GM12878 (cell line): ENCODE data around the gene TREM1. TPM values are rescaled to one million over a fixed set of nuclear protein-coding genes. Genes with fewer than 3 reads are reported as not detected.

Experiments used
- ATAC-seq: fragments of 200-7000 bp; cut with Tn5 transposase; 3 replicates; pipeline ENCODE4 v1.9.1; 2020; ENCODE audit warnings: mild to moderate bottlenecking, moderate library complexity
- BruUV-seq: library from RNA; stranded (reverse); fragments of 400-500 nt; replicated peaks from 2 replicates; lab custom pipeline; 2021; lab: Mats Ljungman, UMichigan
- CTCF ChIA-PET: fragments of 300-600 bp; sonication (Branson Sonifier 250); formaldehyde crosslinking; extraction: SDS; loops from one replicate; lab custom pipeline; 2021; ENCODE audit warnings: inconsistent platforms; lab: Yijun Ruan, JAX
- POLR2A ChIA-PET: fragments of 350-600 bp; formaldehyde crosslinking; extraction: SDS; loops from one replicate; lab custom pipeline; 2021; ENCODE audit warnings: inconsistent platforms; lab: Charles Lee
- RAD21 ChIA-PET: fragments of 300-600 bp; sonication (Branson Sonifier 250); formaldehyde crosslinking; loops from one replicate; lab custom pipeline; 2023; ENCODE audit warnings: antibody characterized with exemption; ENCODE audit not compliant: unreplicated experiment; lab: Charles Lee
- SMC1A ChIA-PET: fragments of 300-600 bp; sonication (Branson Sonifier 250); formaldehyde crosslinking; loops from one replicate; lab custom pipeline; 2023; ENCODE audit not compliant: unreplicated experiment, uncharacterized antibody; lab: Charles Lee
- DNase-seq: peaks from one replicate; pipeline ENCODE4 v3.0.0-alpha.2; 2011; ENCODE audit warnings: low read depth, low spot score
- FAIRE-seq: peaks from 3 replicates; lab custom pipeline; 2011; peaks lifted over from hg19 to GRCh38; lab: Jason Lieb, UNC
- H2AFZ ChIP-seq: 2 replicates; pipeline ENCODE4 v1.6.0; 2011; ENCODE audit warnings: low read depth, low read length, control low read depth; ENCODE audit not compliant: control insufficient read depth
- H3K27ac ChIP-seq: 2 replicates; pipeline ENCODE4 v1.5.1; 2011; ENCODE audit warnings: control low read depth; ENCODE audit not compliant: control insufficient read depth, insufficient read depth
- H3K27me3 ChIP-seq, 2 experiments: replicated peaks in 1 of 2; 2 replicates each; pipeline versions ENCODE4 v1.6.0 to v1.6.1; 2011; ENCODE audit warnings: low read length in 1 of 2; ENCODE audit not compliant: control insufficient read depth in 2 of 2, insufficient read depth in 2 of 2
- H3K36me3 ChIP-seq, 2 experiments: 2 replicates each; pipeline ENCODE4 v1.5.1; 2011; ENCODE audit warnings: low read length in 1 of 2; ENCODE audit not compliant: control insufficient read depth in 2 of 2, insufficient read depth in 2 of 2
- H3K4me1 ChIP-seq: 2 replicates; pipeline ENCODE4 v1.6.1; 2011; ENCODE audit warnings: mild to moderate bottlenecking, low read length, moderate library complexity, mixed read lengths; ENCODE audit not compliant: control insufficient read depth, insufficient read depth
- H3K4me2 ChIP-seq: 2 replicates; pipeline ENCODE4 v1.6.0; 2011; ENCODE audit warnings: control low read depth; ENCODE audit not compliant: control insufficient read depth, insufficient read depth
- H3K4me3 ChIP-seq: fragments of 200-600 bp; sonication (generic); 2 replicates; pipeline ENCODE4 v1.5.1; 2016
- H3K79me2 ChIP-seq: 2 replicates; pipeline ENCODE4 v1.6.0; 2011; ENCODE audit warnings: low read length; ENCODE audit not compliant: control insufficient read depth, insufficient read depth
- H3K9ac ChIP-seq: 2 replicates; pipeline ENCODE4 v1.8.0; 2011; ENCODE audit warnings: low read length, control low read depth, mixed read lengths; ENCODE audit not compliant: control insufficient read depth, insufficient read depth
- H3K9me3 ChIP-seq: replicated peaks from 3 replicates; pipeline ENCODE4 v1.5.1; 2011; ENCODE audit warnings: mild to moderate bottlenecking, low read length; ENCODE audit not compliant: control insufficient read depth, insufficient read depth
- H4K20me1 ChIP-seq: 2 replicates; pipeline ENCODE4 v1.6.0; 2011; ENCODE audit not compliant: control insufficient read depth, insufficient read depth
- ATF7 ChIP-seq: fragments of 450-650 bp; IDR thresholded peaks from 2 replicates; pipeline ENCODE4 v1.6.1; 2016; ENCODE audit warnings: low read depth, mild to moderate bottlenecking
- CBFB ChIP-seq: IDR thresholded peaks from 2 replicates; pipeline ENCODE4 v1.6.1; 2016; ENCODE audit warnings: antibody characterized with exemption, low read depth
- MEF2A ChIP-seq: IDR thresholded peaks from 2 replicates; pipeline ENCODE4 v1.6.1; 2011; ENCODE audit warnings: low read depth, mild to moderate bottlenecking, low read length, moderate library complexity; ENCODE audit not compliant: insufficient read depth
- MTA3 ChIP-seq: IDR thresholded peaks from 2 replicates; pipeline ENCODE4 v1.6.1; 2012; ENCODE audit warnings: low read length, inconsistent platforms, borderline replicate concordance
- POLR2AphosphoS2 ChIP-seq: IDR thresholded peaks from 2 replicates; pipeline ENCODE4 v1.6.1; 2011; ENCODE audit warnings: low read depth, mild to moderate bottlenecking, low read length, improper control_type of control experiment, moderate library complexity
- RBBP5 ChIP-seq: fragments of 200-600 bp; sonication (generic); conservative IDR thresholded peaks from 2 replicates; pipeline ENCODE4 v1.6.1; 2016
- SMC3 ChIP-seq: IDR thresholded peaks from 2 replicates; pipeline ENCODE4 v1.6.1; 2011; ENCODE audit warnings: low read length, improper control_type of control experiment, borderline replicate concordance
- SREBF1 ChIP-seq: IDR thresholded peaks from 2 replicates; pipeline ENCODE4 v1.6.1; 2012; ENCODE audit warnings: mild to moderate bottlenecking, low read length
- TBL1XR1 ChIP-seq: IDR thresholded peaks from 2 replicates; pipeline ENCODE4 v1.6.1; 2012; ENCODE audit warnings: low read depth, low read length, improper control_type of control experiment
- WRNIP1 ChIP-seq: IDR thresholded peaks from 2 replicates; pipeline ENCODE4 v1.6.1; 2011; ENCODE audit warnings: low read depth, low read length, improper control_type of control experiment, borderline replicate concordance
- WGBS: methylation state at CpG from one replicate; pipeline ENCODE4 v1.1.6; 2016; ENCODE audit warnings: low lambda C conversion rate; ENCODE audit not compliant: insufficient replicate concordance, insufficient coverage; ENCODE audit errors: missing lambda C conversion rate; 5-methylcytosine and 5-hydroxymethylcytosine counted together
- in situ Hi-C: fragments of 300-500 bp; cut with MboI; formaldehyde crosslinking; loops from 9 replicates; pipeline ENCODE4 v1.14.3; 2018; ENCODE audit warnings: mixed read lengths
- intact Hi-C: fragments of 100-400 bp; cut with micrococcal nuclease; formaldehyde crosslinking; loops from one replicate; pipeline ENCODE4 v1.14.2; 2022; ENCODE audit not compliant: unreplicated experiment
- polyA plus RNA-seq, 11 experiments: library from polyadenylated mRNA; depleted of rRNA in 4 of 11; unstranded in 6 of 11; stranded (reverse) in 5 of 11; fragments of >200 nt; fragmentation: Nextera tagmentation in 4 of 11; fragmentation: Illumina TruSeq in 1 of 11; extraction: Ambion mirVana in 4 of 11; extraction: Trizol in 1 of 11; gene quantifications; 1 replicate in 1 of 11; 2 replicates in 10 of 11; pipeline versions ENCODE4 v1.2.1 to v1.2.3, GENCODE V29; 2011 to 2016; ENCODE audit warnings: inconsistent platforms in 2 of 11, missing spikeins in 2 of 11, low read depth in 1 of 11
- total RNA-seq, 4 experiments: library from RNA; depleted of rRNA in 3 of 4; stranded (reverse); fragments of >200 nt in 3 of 4; fragmentation: Illumina TruSeq in 1 of 4; extraction: Trizol in 1 of 4; gene quantifications; 2 replicates each; pipeline versions ENCODE4 v1.2.1 to v1.2.3, GENCODE V29; 2013 to 2021
- TF ChIP-seq, protein P1 (sequence below): IDR thresholded peaks from 2 replicates; pipeline ENCODE4 v1.6.1; 2012; ENCODE audit warnings: low read depth, low read length, improper control_type of control experiment
- TF ChIP-seq, protein P2 (sequence below): fragments of 150-350 bp; IDR thresholded peaks from 2 replicates; pipeline ENCODE4 v1.6.1; 2016; ENCODE audit warnings: low read depth, low read length
- TF ChIP-seq, protein P3 (sequence below): IDR thresholded peaks from 2 replicates; pipeline ENCODE4 v1.6.1; 2012; ENCODE audit warnings: low read length, inconsistent platforms
- TF ChIP-seq, protein P4 (sequence below): fragments of 450-650 bp; IDR thresholded peaks from 2 replicates; pipeline ENCODE4 v1.6.1; 2014; ENCODE audit warnings: mild to moderate bottlenecking
- TF ChIP-seq, protein P5 (sequence below): IDR thresholded peaks from 2 replicates; pipeline ENCODE4 v1.6.1; 2011; ENCODE audit warnings: borderline replicate concordance, low read depth, mild to moderate bottlenecking, moderate library complexity, low read length; ENCODE audit not compliant: insufficient read depth, poor library complexity, severe bottlenecking

The TREM1 gene
- total and polyA plus RNA-seq, 10 of the 15 experiments (the other 5 are each of a cell fraction or from before 2014, with no cell fraction given) = 0.09 to 2.6 (median 0.28) TPM; not detected in 2

DNA sequence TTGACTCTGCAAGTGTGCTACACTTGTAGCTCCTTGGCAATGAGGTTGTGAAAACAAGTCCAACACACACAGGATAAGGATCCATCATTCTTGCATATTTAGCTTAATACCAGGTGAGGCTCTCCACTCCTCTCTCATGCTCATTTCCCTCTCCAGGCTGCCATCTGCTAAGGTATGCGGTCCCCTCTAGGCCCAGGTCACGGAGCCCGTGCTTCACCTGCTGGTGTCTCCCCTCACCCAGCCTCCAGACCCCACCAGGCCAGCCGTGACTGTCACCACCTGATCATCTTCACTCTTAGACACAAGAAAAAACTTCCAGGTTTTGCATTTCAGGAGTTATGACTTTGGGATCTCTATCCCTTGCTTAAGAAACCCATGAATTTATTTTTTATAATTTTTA lies 34.7 kb upstream of the TREM1 start:
- H3K4me1 ChIP-seq = peaks cover 7% of the 10 kb centered on the region; the same call in 1 of the 2 replicates
- ChIA-PET SMC1A (interaction anchor here (1.0 to 15.6 kb wide), 17 partner anchors 8 to 229 kb away, joined by 3 to 253 read pairs (median 6); partner anchors contain the start of genes NCR2 and TREML2), RAD21 (interaction anchor here (0.7 to 16.5 kb wide), 11 partner anchors 12 to 272 kb away, joined by 3 to 230 read pairs (median 7); partner anchors contain the start of gene NCR2), CTCF (interaction anchor here (0.8 to 8.7 kb wide), 18 partner anchors 12 to 362 kb away, joined by 3 to 206 read pairs (median 6); partner anchors contain the start of genes NCR2, NFYA and OARD1), POLR2A (interaction anchor here (0.6 to 4.7 kb wide), 5 partner anchors 11 to 288 kb away, joined by 3 to 63 read pairs (median 6); partner anchors contain the start of gene NCR2)
- no peak overlapping the region for H3K9ac ChIP-seq
- FAIRE-seq = no peak
- H3K79me2 ChIP-seq = no peaks in the 10 kb centered on the region
- 34% methylated on average over 4 of the region's 4 CpGs for WGBS
- H3K27me3 ChIP-seq = 0 out of 4 replicates have a peak, but pooled peaks cover 0 to 2% of the 10 kb centered on the region in 2 experiments
- no peaks in the 10 kb centered on the region for H3K9me3 ChIP-seq
- no peaks in the 10 kb centered on the region for H3K36me3 ChIP-seq
- intact Hi-C loops (no loop called here), in situ Hi-C loops (loop anchor here (5.0 kb wide), 1 partner anchor 224 kb away; no protein-coding TSS in a partner anchor)
- no peak overlapping the region for H3K4me3 ChIP-seq
- DNase-seq = no peak
- no peak overlapping the region for H3K27ac ChIP-seq
- no peak overlapping the region for H3K4me2 ChIP-seq
- ATAC-seq = no peak
- H2AFZ ChIP-seq = no peak overlapping the region
- H4K20me1 ChIP-seq = no peaks in the 10 kb centered on the region
- BruUV-seq = no TSS peak
- TF ChIP-seq SMC3 = no peak
- TF ChIP-seq TBL1XR1 = no peak
- TF ChIP-seq, protein P1, sequence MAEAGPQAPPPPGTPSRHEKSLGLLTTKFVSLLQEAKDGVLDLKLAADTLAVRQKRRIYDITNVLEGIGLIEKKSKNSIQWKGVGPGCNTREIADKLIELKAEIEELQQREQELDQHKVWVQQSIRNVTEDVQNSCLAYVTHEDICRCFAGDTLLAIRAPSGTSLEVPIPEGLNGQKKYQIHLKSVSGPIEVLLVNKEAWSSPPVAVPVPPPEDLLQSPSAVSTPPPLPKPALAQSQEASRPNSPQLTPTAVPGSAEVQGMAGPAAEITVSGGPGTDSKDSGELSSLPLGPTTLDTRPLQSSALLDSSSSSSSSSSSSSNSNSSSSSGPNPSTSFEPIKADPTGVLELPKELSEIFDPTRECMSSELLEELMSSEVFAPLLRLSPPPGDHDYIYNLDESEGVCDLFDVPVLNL = no peak
- TF ChIP-seq MEF2A = no peak
- no peak for TF ChIP-seq WRNIP1
- no peak for TF ChIP-seq POLR2AphosphoS2
- TF ChIP-seq, protein P2, sequence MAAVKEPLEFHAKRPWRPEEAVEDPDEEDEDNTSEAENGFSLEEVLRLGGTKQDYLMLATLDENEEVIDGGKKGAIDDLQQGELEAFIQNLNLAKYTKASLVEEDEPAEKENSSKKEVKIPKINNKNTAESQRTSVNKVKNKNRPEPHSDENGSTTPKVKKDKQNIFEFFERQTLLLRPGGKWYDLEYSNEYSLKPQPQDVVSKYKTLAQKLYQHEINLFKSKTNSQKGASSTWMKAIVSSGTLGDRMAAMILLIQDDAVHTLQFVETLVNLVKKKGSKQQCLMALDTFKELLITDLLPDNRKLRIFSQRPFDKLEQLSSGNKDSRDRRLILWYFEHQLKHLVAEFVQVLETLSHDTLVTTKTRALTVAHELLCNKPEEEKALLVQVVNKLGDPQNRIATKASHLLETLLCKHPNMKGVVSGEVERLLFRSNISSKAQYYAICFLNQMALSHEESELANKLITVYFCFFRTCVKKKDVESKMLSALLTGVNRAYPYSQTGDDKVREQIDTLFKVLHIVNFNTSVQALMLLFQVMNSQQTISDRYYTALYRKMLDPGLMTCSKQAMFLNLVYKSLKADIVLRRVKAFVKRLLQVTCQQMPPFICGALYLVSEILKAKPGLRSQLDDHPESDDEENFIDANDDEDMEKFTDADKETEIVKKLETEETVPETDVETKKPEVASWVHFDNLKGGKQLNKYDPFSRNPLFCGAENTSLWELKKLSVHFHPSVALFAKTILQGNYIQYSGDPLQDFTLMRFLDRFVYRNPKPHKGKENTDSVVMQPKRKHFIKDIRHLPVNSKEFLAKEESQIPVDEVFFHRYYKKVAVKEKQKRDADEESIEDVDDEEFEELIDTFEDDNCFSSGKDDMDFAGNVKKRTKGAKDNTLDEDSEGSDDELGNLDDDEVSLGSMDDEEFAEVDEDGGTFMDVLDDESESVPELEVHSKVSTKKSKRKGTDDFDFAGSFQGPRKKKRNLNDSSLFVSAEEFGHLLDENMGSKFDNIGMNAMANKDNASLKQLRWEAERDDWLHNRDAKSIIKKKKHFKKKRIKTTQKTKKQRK = no peak
- TF ChIP-seq, protein P3, sequence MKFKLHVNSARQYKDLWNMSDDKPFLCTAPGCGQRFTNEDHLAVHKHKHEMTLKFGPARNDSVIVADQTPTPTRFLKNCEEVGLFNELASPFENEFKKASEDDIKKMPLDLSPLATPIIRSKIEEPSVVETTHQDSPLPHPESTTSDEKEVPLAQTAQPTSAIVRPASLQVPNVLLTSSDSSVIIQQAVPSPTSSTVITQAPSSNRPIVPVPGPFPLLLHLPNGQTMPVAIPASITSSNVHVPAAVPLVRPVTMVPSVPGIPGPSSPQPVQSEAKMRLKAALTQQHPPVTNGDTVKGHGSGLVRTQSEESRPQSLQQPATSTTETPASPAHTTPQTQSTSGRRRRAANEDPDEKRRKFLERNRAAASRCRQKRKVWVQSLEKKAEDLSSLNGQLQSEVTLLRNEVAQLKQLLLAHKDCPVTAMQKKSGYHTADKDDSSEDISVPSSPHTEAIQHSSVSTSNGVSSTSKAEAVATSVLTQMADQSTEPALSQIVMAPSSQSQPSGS = no peak
- no peak for TF ChIP-seq CBFB
- TF ChIP-seq, protein P4, sequence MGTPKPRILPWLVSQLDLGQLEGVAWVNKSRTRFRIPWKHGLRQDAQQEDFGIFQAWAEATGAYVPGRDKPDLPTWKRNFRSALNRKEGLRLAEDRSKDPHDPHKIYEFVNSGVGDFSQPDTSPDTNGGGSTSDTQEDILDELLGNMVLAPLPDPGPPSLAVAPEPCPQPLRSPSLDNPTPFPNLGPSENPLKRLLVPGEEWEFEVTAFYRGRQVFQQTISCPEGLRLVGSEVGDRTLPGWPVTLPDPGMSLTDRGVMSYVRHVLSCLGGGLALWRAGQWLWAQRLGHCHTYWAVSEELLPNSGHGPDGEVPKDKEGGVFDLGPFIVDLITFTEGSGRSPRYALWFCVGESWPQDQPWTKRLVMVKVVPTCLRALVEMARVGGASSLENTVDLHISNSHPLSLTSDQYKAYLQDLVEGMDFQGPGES = no peak
- no peak for TF ChIP-seq ATF7
- TF ChIP-seq, protein P5, sequence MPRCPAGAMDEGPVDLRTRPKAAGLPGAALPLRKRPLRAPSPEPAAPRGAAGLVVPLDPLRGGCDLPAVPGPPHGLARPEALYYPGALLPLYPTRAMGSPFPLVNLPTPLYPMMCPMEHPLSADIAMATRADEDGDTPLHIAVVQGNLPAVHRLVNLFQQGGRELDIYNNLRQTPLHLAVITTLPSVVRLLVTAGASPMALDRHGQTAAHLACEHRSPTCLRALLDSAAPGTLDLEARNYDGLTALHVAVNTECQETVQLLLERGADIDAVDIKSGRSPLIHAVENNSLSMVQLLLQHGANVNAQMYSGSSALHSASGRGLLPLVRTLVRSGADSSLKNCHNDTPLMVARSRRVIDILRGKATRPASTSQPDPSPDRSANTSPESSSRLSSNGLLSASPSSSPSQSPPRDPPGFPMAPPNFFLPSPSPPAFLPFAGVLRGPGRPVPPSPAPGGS = no peak
- TF ChIP-seq SREBF1 = no peak
- TF ChIP-seq RBBP5 = no peak
- no peak for TF ChIP-seq MTA3
